Neural progenitor cell (in vitro differentiated cells): ENCODE measurements around the gene SPTBN1. TPM values are rescaled to one million over a fixed set of nuclear protein-coding genes. Genes with fewer than 3 reads are reported as not detected.

ENCODE experiments used
- DNase-seq: peaks from one replicate; pipeline ENCODE4 v3.0.0-alpha.2; 2016; ENCODE audit warnings: low spot score
- H2AFZ ChIP-seq: fragments of 200-600 bp; sonication (generic); replicated peaks from 2 replicates; pipeline ENCODE4 v1.6.1; 2016; ENCODE audit warnings: antibody characterized with exemption
- H3F3A ChIP-seq: fragments of 200-600 bp; sonication (generic); 2 replicates; pipeline ENCODE4 v1.6.1; 2016; ENCODE audit warnings: antibody characterized with exemption, low read depth
- H3K27ac ChIP-seq: fragments of 200-600 bp; sonication (generic); 2 replicates; pipeline ENCODE4 v1.5.1; 2016; ENCODE audit warnings: mild to moderate bottlenecking
- H3K27me3 ChIP-seq: fragments of 200-600 bp; sonication (generic); 2 replicates; pipeline ENCODE4 v1.6.1; 2016; ENCODE audit warnings: mild to moderate bottlenecking, moderate library complexity
- H3K36me3 ChIP-seq: fragments of 200-600 bp; sonication (generic); 2 replicates; pipeline ENCODE4 v1.5.1; 2016
- H3K4me1 ChIP-seq: fragments of 200-600 bp; sonication (generic); 2 replicates; pipeline ENCODE4 v1.6.1; 2016; ENCODE audit warnings: mixed run types
- H3K4me2 ChIP-seq: fragments of 200-600 bp; sonication (generic); 2 replicates; pipeline ENCODE4 v1.6.1; 2016
- H3K4me3 ChIP-seq: fragments of 200-600 bp; sonication (generic); 2 replicates; pipeline ENCODE4 v1.5.1; 2016
- H3K79me2 ChIP-seq: fragments of 200-600 bp; sonication (generic); 2 replicates; pipeline ENCODE4 v1.6.1; 2016; ENCODE audit warnings: low read depth
- H3K9ac ChIP-seq: fragments of 200-600 bp; sonication (generic); 2 replicates; pipeline ENCODE4 v1.6.1; 2016
- H3K9me3 ChIP-seq: fragments of 200-600 bp; sonication (generic); 2 replicates; pipeline ENCODE4 v1.5.1; 2016; ENCODE audit warnings: low read depth
- H4K20me1 ChIP-seq: fragments of 200-600 bp; sonication (generic); 2 replicates; pipeline ENCODE4 v1.6.1; 2016; ENCODE audit warnings: low read depth
- H3K27ac Mint-ChIP-seq: 3 replicates; pipeline ENCODE4 v1.8.0; 2021; ENCODE audit warnings: mixed read lengths
- H3K27me3 Mint-ChIP-seq: 2 replicates; pipeline ENCODE4 v1.8.0; 2022; ENCODE audit warnings: low read depth, mild to moderate bottlenecking, inconsistent platforms, moderate library complexity, mixed read lengths; ENCODE audit not compliant: insufficient read depth
- H3K36me3 Mint-ChIP-seq: 3 replicates; pipeline ENCODE4 v1.8.0; 2021; ENCODE audit warnings: mixed read lengths
- H3K4me1 Mint-ChIP-seq: 3 replicates; pipeline ENCODE4 v1.8.0; 2021; ENCODE audit warnings: mixed read lengths
- H3K4me3 Mint-ChIP-seq: 3 replicates; pipeline ENCODE4 v1.8.0; 2021; ENCODE audit warnings: mild to moderate bottlenecking, moderate library complexity, mixed read lengths
- H3K9me3 Mint-ChIP-seq: 3 replicates; pipeline ENCODE4 v1.8.0; 2020; ENCODE audit warnings: mixed read lengths
- EZH2 ChIP-seq: fragments of 200-600 bp; sonication (generic); IDR thresholded peaks from 2 replicates; pipeline ENCODE4 v1.6.1; 2017; ENCODE audit warnings: antibody characterized with exemption, mild to moderate bottlenecking, moderate library complexity
- EZH2phosphoT487 ChIP-seq: fragments of 200-600 bp; sonication (generic); IDR thresholded peaks from 2 replicates; pipeline ENCODE4 v1.6.1; 2017; ENCODE audit warnings: antibody characterized with exemption
- total RNA-seq: library from RNA; depleted of rRNA; stranded (reverse); fragments of >200 nt; gene quantifications from 2 replicates; pipeline ENCODE4 v1.2.3, GENCODE V29; 2015; ENCODE audit warnings: low replicate concordance
- TF ChIP-seq, protein P1 (sequence below): fragments of 200-600 bp; sonication (generic); IDR thresholded peaks from 2 replicates; pipeline ENCODE4 v1.5.1; 2017; ENCODE audit warnings: antibody characterized with exemption, mild to moderate bottlenecking

Gene SPTBN1
- total RNA-seq, 1 donor from 2014 or later, result 94.2 TPM

DNA sequence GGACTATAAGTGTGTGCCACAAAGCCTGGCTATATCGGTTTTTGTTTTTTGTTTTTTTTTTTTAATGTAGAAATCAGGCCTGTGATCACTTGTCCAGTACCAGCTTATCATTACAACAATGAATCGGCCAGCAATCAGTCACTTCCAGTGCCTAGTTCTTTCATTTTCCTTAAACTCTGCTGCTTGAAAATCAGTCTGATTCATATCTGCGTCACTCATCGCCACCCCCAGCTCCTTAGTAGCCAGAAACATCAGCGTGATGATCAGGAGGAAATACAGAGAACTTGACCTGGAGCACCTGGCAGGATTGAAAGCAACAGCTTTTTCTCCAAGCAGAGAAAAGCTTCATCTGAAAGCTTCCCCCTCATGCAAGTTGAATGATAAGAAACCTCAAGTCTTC, 75.4 kb downstream of the SPTBN1 start:
- peaks cover 8% of the 10 kb centered on the region for H3K36me3 Mint-ChIP-seq
- no peaks in the 10 kb centered on the region for H3K36me3 ChIP-seq
- no peaks in the 10 kb centered on the region for H3K27me3 Mint-ChIP-seq
- peaks cover 7% of the 10 kb centered on the region for H3K4me1 Mint-ChIP-seq
- H3K9me3 Mint-ChIP-seq, result no peaks in the 10 kb centered on the region
- no peaks in the 10 kb centered on the region for H3K27me3 ChIP-seq
- H3K27ac Mint-ChIP-seq, result no peak overlapping the region
- no peak overlapping the region for H3K4me3 Mint-ChIP-seq
- H3K9me3 ChIP-seq, result no peaks in the 10 kb centered on the region
- H3K79me2 ChIP-seq, result no peaks in the 10 kb centered on the region
- TF ChIP-seq EZH2phosphoT487, result no peak
- no peak for TF ChIP-seq EZH2
- TF ChIP-seq, protein P1, sequence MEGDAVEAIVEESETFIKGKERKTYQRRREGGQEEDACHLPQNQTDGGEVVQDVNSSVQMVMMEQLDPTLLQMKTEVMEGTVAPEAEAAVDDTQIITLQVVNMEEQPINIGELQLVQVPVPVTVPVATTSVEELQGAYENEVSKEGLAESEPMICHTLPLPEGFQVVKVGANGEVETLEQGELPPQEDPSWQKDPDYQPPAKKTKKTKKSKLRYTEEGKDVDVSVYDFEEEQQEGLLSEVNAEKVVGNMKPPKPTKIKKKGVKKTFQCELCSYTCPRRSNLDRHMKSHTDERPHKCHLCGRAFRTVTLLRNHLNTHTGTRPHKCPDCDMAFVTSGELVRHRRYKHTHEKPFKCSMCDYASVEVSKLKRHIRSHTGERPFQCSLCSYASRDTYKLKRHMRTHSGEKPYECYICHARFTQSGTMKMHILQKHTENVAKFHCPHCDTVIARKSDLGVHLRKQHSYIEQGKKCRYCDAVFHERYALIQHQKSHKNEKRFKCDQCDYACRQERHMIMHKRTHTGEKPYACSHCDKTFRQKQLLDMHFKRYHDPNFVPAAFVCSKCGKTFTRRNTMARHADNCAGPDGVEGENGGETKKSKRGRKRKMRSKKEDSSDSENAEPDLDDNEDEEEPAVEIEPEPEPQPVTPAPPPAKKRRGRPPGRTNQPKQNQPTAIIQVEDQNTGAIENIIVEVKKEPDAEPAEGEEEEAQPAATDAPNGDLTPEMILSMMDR, result no peak
- no peaks in the 10 kb centered on the region for H3K4me1 ChIP-seq
- H3K9ac ChIP-seq, result no peak overlapping the region
- DNase-seq, result no peak
- H3K27ac ChIP-seq, result no peak overlapping the region
- H3K4me2 ChIP-seq, result no peak overlapping the region
- no peaks in the 10 kb centered on the region for H4K20me1 ChIP-seq
- H2AFZ ChIP-seq, result no peak overlapping the region
- H3K4me3 ChIP-seq, result no peak overlapping the region
- no peaks in the 10 kb centered on the region for H3F3A ChIP-seq

DNA sequence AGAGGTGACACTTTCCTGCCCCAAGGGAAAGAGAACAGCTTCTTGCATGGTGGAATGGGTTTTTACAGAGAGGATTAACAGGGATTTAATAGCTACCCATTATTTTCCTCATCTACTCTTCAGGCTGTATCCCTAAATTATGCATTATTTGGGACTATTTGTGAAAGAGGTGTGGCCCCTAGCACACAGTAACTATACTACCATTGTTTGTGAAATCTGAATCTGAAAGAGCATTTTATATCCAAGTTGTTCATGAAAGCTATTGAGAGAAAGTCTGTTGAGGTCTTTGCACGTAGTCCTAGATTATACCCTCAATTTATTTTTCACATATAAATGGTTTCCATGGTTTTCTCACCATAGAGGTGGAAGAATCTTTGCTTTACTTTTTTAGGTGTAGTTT, 78.1 kb downstream of the SPTBN1 start:
- Histone ChIP-seq H3K4me2 (no peak overlapping the region), H4K20me1 (no peaks in the 10 kb centered on the region), H3K4me3 (no peak overlapping the region), H3K27me3 (no peaks in the 10 kb centered on the region), H3K9me3 (no peaks in the 10 kb centered on the region), H3K9ac (no peak overlapping the region), H2AFZ (no peak overlapping the region), H3K4me1 (no peaks in the 10 kb centered on the region), H3K36me3 (no peaks in the 10 kb centered on the region), H3K27ac (no peak overlapping the region), H3K79me2 (no peaks in the 10 kb centered on the region), H3F3A (no peaks in the 10 kb centered on the region)
- no peak for TF ChIP-seq EZH2
- TF ChIP-seq, protein P1, result no peak
- TF ChIP-seq EZH2phosphoT487, result no peak
- H3K4me3 Mint-ChIP-seq, result no peak overlapping the region
- H3K27ac Mint-ChIP-seq, result no peak overlapping the region
- no peak for DNase-seq
- H3K4me1 Mint-ChIP-seq, result peaks cover 7% of the 10 kb centered on the region
- H3K27me3 Mint-ChIP-seq, result no peaks in the 10 kb centered on the region
- peaks cover 4% of the 10 kb centered on the region for H3K36me3 Mint-ChIP-seq
- no peaks in the 10 kb centered on the region for H3K9me3 Mint-ChIP-seq

DNA sequence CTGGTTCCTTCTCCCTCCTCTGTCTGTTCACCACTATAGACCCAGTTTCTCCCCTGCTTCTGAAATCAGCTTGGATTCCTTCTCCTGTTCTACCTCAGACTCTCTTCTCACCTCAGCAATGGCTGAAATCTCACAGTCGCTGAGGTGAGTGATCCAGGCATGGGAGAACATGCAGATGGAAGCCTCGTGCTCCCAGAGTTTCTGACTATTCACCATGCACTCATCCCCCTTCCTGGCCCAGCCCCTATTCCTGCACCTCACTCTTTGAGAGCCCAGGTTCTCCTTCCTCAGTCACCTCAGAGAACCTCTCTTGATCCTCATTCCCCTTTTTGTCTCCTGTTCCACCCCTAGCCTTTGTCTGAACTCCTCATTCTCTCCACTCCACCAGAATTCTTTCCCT, 78.5 kb downstream of the SPTBN1 start:
- no peaks in the 10 kb centered on the region for H3K9me3 ChIP-seq
- no peak for TF ChIP-seq EZH2
- no peak for TF ChIP-seq EZH2phosphoT487
- TF ChIP-seq, protein P1, result no peak
- no peak overlapping the region for H3K4me2 ChIP-seq
- no peaks in the 10 kb centered on the region for H3F3A ChIP-seq
- H4K20me1 ChIP-seq, result no peaks in the 10 kb centered on the region
- no peak overlapping the region for H2AFZ ChIP-seq
- H3K27me3 Mint-ChIP-seq, result no peaks in the 10 kb centered on the region
- no peaks in the 10 kb centered on the region for H3K36me3 ChIP-seq
- H3K4me3 Mint-ChIP-seq, result no peak overlapping the region
- H3K27me3 ChIP-seq, result no peaks in the 10 kb centered on the region
- H3K27ac ChIP-seq, result no peak overlapping the region
- peaks cover 1% of the 10 kb centered on the region for H3K36me3 Mint-ChIP-seq
- H3K27ac Mint-ChIP-seq, result no peak overlapping the region
- H3K9me3 Mint-ChIP-seq, result no peaks in the 10 kb centered on the region
- H3K79me2 ChIP-seq, result no peaks in the 10 kb centered on the region
- H3K4me3 ChIP-seq, result no peak overlapping the region
- no peak overlapping the region for H3K9ac ChIP-seq
- no peak for DNase-seq
- H3K4me1 ChIP-seq, result no peaks in the 10 kb centered on the region
- peaks cover 7% of the 10 kb centered on the region for H3K4me1 Mint-ChIP-seq
